ENCODE results near the gene MAML2.

Gene MAML2

DNA sequence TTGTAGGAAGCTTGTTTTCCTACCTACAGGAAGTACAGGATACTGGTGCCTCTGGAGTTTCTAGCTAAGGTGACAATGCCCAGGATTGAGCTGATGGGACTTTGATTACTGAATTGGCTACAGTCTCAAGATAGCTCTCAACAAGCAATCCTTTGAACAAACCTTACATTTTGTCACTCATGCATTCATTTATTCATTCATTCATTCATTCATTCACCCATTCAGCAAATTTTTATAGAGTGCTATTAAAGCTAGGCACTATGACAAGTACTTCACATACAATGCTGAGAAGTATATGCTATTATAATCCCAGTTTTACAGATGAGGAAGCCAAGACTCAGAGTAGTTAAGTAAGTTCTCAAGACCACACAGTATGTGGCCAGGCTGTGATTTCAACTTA lies 316.0 kb downstream of the MAML2 start:
- no peak for DNase-seq

GRCh38 chr11:96026310-96026709 lies 316.7 kb downstream of the MAML2 start:
- no peak for DNase-seq

DNA sequence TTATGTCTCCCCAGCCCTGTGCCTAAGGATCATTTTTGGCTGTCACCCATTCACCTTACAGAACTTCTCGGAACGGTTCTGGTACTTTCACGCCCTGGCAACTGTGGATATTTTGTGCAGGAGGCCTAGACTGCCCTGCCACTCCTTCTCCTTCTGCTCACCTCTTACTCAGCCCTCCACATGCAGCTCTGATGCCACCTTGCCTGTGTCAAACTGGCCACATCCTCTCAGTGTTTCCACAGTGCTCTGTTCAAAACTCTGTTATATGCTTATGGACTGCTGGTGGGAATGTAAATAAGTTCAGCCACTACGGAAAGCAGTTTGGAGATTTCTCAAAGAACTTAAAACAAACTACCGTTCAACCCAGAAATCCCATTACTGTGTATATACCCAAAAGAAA lies 318.3 kb downstream of the MAML2 start:
- no peak for DNase-seq

DNA sequence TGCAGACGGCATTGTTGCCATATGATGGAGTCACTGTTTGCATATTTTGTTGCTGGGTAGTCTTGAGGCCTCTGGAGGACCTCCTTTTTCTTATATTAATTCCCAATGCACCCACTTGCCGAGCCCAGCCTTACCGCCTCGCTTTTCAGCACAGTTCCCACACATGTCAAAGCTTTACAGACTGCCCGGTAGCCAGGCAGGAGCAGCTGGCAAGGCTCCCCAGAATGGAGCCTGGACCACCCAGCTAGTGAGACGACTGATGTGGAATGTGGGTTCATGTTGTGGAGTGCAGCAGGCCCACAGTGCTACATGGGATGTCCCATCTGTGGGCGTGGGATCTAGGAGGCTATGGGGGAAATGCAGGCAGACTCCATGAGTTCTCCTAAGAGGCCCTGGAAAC lies 319.7 kb downstream of the MAML2 start:
- DNase-seq: peak; percentile 58

DNA sequence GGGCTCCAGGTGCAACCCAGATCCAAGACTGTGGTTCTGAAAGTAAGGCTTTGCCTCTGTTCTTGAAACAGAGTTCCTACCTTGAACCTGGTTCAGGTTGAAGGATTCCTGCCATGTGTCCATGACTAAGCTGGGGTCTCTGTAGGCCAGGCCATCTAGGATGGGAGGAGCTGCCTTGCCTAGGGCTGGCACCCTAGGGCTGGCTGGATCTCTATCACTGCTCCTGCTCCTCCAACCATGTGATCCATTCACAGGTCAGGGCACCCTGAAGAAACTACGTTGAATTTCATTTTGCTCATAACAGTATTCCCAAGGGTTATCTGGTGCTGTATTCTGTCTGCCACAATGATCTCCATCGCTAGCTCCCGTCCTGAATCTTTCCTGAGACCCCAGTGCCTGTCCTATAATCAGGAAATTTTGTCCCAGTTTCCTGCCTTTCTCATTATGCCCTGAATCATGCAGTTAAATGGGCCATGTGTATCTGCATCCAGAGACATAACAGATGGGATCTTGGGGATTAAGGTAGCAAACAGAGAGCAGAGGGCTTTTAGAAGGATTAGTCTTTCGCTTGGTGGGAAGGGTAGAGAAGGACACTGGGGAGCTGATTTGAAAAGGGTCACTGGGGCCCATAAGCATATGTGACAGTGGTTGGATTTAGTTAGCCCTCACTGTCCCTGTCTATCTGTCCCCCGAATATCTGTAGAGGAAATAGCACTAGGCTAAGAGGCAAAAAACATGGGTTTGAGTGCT lies 320.9 kb downstream of the MAML2 start:
- DNase-seq: no peak

DNA sequence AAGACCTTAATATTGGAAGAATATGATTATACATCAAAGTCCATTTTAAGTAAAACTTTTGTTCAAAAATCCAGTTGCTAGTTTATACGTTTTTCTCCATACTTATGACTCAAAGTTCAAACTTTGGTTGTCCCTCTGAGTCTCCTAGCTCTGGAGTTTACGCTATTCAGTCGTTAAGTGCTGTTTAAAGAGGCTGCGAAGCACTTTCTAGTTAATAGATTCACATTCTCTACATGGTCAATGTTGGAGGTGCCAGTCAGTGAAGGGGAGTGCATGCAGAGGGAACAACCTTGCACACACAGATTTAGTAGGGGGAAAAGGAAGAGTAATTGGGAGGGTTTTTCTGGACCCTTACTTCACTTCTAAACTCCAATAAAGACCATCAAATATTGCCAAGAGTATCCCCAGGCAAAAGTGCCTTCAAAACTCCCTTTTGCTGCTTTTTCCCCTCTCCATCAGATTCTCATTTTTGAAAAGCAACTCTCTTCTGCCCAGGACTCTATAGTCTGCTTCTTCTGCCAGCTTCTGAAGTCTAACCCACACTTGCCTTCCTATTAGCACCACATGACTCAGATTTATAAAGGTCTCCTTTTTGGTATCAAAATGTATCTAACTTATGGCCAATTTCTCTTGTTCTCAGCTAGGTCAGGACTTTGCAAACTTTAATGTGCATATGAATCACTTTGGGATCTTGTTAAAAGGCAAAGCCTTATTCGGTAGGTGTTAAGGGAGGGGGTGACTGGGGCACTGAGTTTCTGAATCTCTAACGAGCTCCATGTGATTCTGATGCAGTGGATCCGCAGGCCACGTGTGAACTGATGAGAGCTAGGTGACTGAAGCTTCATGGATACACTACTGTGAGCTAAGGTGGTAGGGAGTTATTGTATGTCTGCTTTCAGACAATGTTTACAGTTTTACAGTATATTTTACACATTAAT lies 322.9 kb downstream of the MAML2 start:
- no peak for DNase-seq

DNA sequence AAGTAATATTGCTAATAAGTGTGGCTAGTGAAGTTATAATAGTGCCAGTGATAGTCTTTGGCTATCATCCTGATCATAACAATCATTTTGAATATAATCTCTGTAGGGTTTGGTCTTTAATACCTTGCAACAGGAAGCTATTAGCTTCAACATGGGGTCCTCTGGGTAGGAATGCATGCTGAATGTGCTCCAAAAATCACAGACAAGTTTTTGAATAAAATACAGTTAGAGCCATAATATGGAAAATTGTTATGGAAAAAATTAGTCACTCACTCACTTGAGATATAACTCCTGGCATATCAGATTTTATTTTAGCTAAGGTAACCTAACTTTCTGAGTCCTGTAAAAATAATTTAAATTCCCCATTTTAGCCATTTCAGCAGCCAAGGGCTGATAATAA lies 323.7 kb downstream of the MAML2 start:
- no peak for DNase-seq

GRCh38 chr11:96017856-96018255 lies 325.1 kb downstream of the MAML2 start:
- DNase-seq: peak; percentile 63

- DNase-seq: no peak
Measured at GRCh38 chr11:96016978-96017502, 326.0 kb downstream of the MAML2 start.

- DNase-seq: no peak
Measured at GRCh38 chr11:96015906-96016565, 327.0 kb downstream of the MAML2 start.

GRCh38 chr11:96014217-96014616 lies 328.8 kb downstream of the MAML2 start:
- peak; percentile 42 for DNase-seq

DNA sequence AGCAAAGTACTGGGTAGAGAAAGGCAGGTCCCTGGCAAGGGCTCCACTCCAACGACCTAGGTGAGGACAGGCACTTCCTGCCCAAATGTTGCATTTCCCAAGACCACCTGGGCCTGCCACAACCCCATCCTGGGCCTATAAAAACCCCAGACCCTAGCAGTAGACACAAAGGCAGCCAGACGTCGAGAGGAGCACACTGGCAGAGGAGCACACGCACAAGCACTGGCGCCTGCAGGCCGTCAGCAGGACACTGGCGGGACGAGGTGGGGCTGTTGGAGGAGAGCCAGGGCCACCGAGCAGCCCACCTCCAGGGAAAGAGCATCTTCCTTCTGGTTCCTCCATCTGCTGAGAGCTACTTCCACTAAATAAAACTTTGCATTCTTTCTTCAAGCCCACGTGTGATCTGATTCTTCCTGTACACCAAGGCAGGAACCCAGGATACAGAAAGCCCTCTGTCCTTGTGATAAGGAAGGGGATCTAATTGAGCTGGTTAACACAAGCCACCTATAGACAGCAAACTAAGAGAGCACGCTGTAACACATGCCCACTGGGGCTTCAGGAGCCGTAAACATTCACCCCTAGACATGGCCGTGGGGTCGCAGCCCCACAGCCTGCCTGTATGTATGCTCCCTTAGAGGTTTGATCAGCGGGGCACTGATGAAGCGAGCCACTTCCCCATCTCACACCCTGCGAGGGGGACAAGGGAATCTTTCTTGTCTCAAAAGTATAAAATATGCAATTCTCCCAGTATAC lies 329.4 kb downstream of the MAML2 start:
- DNase-seq: no peak

DNA sequence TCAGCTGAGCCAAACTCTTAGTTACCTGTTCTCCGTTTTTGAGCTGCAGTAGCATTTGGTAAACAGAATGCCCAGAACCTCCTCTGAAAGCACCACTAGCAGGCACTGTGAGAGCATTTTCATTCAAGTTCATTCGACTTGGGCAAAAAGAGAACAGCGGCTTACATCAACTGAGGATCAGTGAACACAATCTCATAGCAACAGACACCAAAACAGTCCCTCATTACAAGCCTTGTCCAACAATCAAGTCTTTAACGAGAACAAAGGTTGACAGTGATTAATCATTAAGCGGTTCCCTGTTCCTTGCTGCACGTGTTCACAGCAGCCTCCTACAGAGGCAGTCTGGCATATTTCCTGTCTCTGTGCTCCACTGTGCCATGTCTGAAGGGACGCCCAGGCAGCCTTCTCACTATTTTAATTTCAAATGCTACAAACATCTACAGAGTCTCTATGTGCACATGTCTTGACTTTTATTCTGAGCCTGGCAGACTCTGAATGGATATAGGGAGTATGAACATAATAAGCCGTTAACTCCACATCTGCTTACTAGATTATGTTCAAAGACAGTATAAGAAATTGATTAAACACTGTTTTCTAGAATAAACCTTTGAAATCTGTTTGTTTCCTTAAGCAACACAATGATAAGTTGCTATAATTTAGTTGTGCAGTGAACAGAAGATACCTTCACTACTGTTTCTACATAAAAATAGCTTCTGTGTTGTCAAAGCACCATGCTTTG lies 330.7 kb downstream of the MAML2 start:
- DNase-seq: peak; percentile 72

- DNase-seq: no peak
Measured at GRCh38 chr11:96010683-96011082, 332.3 kb downstream of the MAML2 start.

DNA sequence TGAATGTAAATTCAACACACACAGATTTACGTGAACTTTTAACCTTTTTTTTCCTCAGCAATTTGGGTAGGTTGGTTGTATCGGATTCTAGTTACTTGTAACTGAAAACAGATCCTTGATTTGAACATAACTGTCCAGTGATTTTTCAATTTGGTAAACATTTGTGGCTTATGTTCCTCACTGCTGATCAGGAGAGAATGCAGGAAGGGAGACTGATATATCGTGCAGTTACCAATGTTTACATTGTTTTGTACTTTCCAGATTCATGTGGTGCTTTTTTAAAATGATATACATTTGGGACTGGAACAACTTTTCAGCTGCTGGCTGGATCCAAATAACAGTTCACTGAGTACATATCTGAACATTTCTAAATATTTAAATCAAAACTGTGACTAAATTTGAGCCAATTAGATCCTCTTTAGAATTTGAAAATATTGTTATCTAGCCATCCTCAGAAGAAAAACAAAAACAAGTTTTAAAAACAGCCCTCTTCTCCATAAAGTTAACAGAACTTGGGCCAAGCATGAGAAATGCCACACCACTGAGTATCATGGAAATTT lies 334.8 kb downstream of the MAML2 start:
- DNase-seq: peak; percentile 57

- no peak for DNase-seq
Measured at GRCh38 chr11:96006037-96006436, 337.0 kb downstream of the MAML2 start.

GRCh38 chr11:96004862-96005261 lies 338.1 kb downstream of the MAML2 start:
- DNase-seq: no peak

DNA sequence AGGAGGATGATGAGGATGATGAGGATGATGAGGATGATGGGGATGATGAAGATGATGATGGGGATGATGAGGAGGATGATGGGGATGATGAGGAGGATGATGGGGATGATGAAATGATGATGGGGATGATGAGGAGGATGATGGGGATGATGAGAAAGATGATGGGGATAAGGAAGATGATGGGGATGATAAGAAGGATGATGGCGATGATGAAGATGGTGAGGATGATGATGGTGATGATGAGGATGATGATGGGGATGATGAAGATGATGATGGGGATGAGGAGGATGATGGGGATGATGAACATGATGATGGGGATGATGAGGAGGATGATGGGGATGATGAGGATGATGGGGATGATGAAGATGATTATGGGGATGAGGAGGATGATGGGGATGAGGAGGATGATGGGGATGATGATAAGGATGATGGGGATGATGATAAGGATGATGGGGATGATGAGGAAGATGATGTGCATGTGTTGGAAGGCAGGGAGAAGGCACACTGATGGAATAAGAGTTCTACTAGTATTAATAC lies 340.2 kb downstream of the MAML2 start:
- no peak for DNase-seq

DNA sequence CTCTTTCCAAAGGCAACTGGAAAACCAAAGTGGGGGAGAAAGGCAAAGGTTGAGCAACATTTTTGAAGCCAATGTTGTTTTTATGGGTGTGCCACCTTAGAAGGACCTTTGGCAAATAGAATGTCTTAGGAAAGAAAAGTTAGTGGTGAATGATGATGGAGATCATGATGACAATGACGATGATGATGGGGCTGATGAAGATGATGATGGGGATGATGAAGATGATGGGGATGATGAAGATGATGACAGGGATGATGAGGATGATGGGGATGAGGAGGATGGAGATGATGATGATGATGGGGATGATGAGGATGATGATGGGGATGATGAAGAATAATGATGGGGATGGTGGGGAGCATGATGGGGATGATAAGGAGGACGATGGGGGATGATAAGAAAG lies 340.7 kb downstream of the MAML2 start:
- no peak for DNase-seq

DNA sequence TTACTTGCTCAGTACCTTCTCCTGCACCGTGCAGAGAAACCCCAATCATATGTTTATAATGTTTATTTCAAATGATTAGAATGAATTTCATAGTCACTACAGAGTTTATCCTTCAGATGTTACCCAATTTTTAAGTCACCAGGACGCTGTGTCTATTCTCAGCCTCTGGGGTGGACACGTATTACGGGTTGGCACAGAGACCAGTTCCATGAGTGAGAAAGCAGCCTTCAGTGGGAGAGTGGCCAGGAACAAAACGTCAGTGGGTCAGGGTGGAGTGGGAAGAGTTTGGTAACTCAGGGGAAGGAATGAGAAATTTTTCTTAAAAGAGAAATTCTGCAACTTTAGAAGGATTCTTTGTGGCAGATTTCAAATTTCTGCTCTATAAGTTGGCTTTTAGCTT lies 342.0 kb downstream of the MAML2 start:
- no peak for DNase-seq
